ACC112 (cell line): ENCODE measurements around the gene KCNIP4.

ENCODE experiments used
- H2AFZ ChIP-seq: fragments of 200-600 bp; sonication (generic); one replicate; pipeline ENCODE4 v1.6.0; 2017; ENCODE audit warnings: antibody characterized with exemption, low read length; ENCODE audit not compliant: unreplicated experiment
- H3K27ac ChIP-seq: fragments of 200-600 bp; sonication (generic); 2 replicates; pipeline ENCODE4 v1.5.1; 2014; ENCODE audit warnings: low read depth, mild to moderate bottlenecking, antibody characterized with exemption, low read length, moderate library complexity
- H3K27me3 ChIP-seq: fragments of 200-600 bp; sonication (generic); 2 replicates; pipeline ENCODE4 v1.6.1; 2014; ENCODE audit warnings: mild to moderate bottlenecking, antibody characterized with exemption, low read length, moderate library complexity, mixed read lengths; ENCODE audit not compliant: insufficient read depth
- H3K36me3 ChIP-seq: fragments of 200-600 bp; sonication (generic); 2 replicates; pipeline ENCODE4 v1.6.1; 2016; ENCODE audit warnings: mild to moderate bottlenecking, antibody characterized with exemption, low read length, moderate library complexity, mixed read lengths; ENCODE audit not compliant: insufficient read depth
- H3K4me1 ChIP-seq: fragments of 200-600 bp; sonication (generic); one replicate; pipeline ENCODE4 v1.6.1; 2016; ENCODE audit warnings: low read length, mixed read lengths; ENCODE audit not compliant: insufficient read depth, unreplicated experiment, control insufficient read depth
- H3K4me3 ChIP-seq: fragments of 200-600 bp; sonication (generic); 2 replicates; pipeline ENCODE4 v1.5.1; 2014; ENCODE audit warnings: mild to moderate bottlenecking, low read depth, low read length
- H3K79me2 ChIP-seq: fragments of 200-600 bp; sonication (generic); one replicate; pipeline ENCODE4 v1.6.0; 2016; ENCODE audit warnings: low read length; ENCODE audit not compliant: control insufficient read depth, unreplicated experiment, insufficient read depth

Gene KCNIP4

GRCh38 chr4:20944961-20945360, 1003.6 kb downstream of the KCNIP4 start:
- Histone ChIP-seq H2AFZ (no peak overlapping the region), H3K4me3 (no peak overlapping the region), H3K4me1 (no peaks in the 10 kb centered on the region), H3K27me3 (no peaks in the 10 kb centered on the region), H3K27ac (no peak overlapping the region), H3K36me3 (no peaks in the 10 kb centered on the region), H3K79me2 (no peaks in the 10 kb centered on the region)

- Histone ChIP-seq H3K4me3 (no peak overlapping the region), H2AFZ (no peak overlapping the region), H3K27ac (no peak overlapping the region), H3K36me3 (no peaks in the 10 kb centered on the region), H3K27me3 (no peaks in the 10 kb centered on the region), H3K79me2 (no peaks in the 10 kb centered on the region), H3K4me1 (no peaks in the 10 kb centered on the region)
Measured at GRCh38 chr4:20944451-20944850, 1004.1 kb downstream of the KCNIP4 start.

- Histone ChIP-seq H3K79me2 (no peaks in the 10 kb centered on the region), H3K27me3 (no peaks in the 10 kb centered on the region), H3K4me3 (no peak overlapping the region), H3K4me1 (no peaks in the 10 kb centered on the region), H3K36me3 (no peaks in the 10 kb centered on the region), H3K27ac (no peak overlapping the region), H2AFZ (no peak overlapping the region)
Measured at GRCh38 chr4:20938204-20938603, 1010.4 kb downstream of the KCNIP4 start.

- Histone ChIP-seq H3K4me3 (no peak overlapping the region), H3K27me3 (no peaks in the 10 kb centered on the region), H3K79me2 (no peaks in the 10 kb centered on the region), H2AFZ (no peak overlapping the region), H3K4me1 (no peaks in the 10 kb centered on the region), H3K36me3 (no peaks in the 10 kb centered on the region), H3K27ac (no peak overlapping the region)
Measured at GRCh38 chr4:20926529-20926928, 1022.0 kb downstream of the KCNIP4 start.

GRCh38 chr4:20925176-20925575, 1023.4 kb downstream of the KCNIP4 start:
- Histone ChIP-seq H3K27me3 (no peaks in the 10 kb centered on the region), H3K27ac (no peak overlapping the region), H2AFZ (no peak overlapping the region), H3K4me3 (no peak overlapping the region), H3K79me2 (no peaks in the 10 kb centered on the region), H3K4me1 (no peaks in the 10 kb centered on the region), H3K36me3 (no peaks in the 10 kb centered on the region)

GRCh38 chr4:20922962-20923361, 1025.6 kb downstream of the KCNIP4 start:
- Histone ChIP-seq H2AFZ (no peak overlapping the region), H3K27ac (no peak overlapping the region), H3K79me2 (no peaks in the 10 kb centered on the region), H3K36me3 (no peaks in the 10 kb centered on the region), H3K4me1 (no peaks in the 10 kb centered on the region), H3K4me3 (no peak overlapping the region), H3K27me3 (no peaks in the 10 kb centered on the region)

GRCh38 chr4:20916106-20916505, 1032.5 kb downstream of the KCNIP4 start:
- no peak overlapping the region for H3K4me3 ChIP-seq
- no peaks in the 10 kb centered on the region for H3K4me1 ChIP-seq
- no peaks in the 10 kb centered on the region for H3K79me2 ChIP-seq
- H3K27me3 ChIP-seq = no peaks in the 10 kb centered on the region
- H2AFZ ChIP-seq = no peak overlapping the region
- no peak overlapping the region for H3K27ac ChIP-seq
- H3K36me3 ChIP-seq = no peaks in the 10 kb centered on the region

GRCh38 chr4:20904966-20905365, 1043.6 kb downstream of the KCNIP4 start:
- H3K4me1 ChIP-seq = no peaks in the 10 kb centered on the region
- H3K79me2 ChIP-seq = no peaks in the 10 kb centered on the region
- H3K27me3 ChIP-seq = 0 out of 2 replicates have a peak, but pooled peaks cover 4% of the 10 kb centered on the region
- H2AFZ ChIP-seq = no peak overlapping the region
- no peak overlapping the region for H3K27ac ChIP-seq
- H3K4me3 ChIP-seq = no peak overlapping the region
- H3K36me3 ChIP-seq = no peaks in the 10 kb centered on the region

- Histone ChIP-seq H2AFZ (no peak overlapping the region), H3K36me3 (no peaks in the 10 kb centered on the region), H3K27ac (no peak overlapping the region), H3K4me1 (no peaks in the 10 kb centered on the region), H3K27me3 (no peaks in the 10 kb centered on the region), H3K4me3 (no peak overlapping the region), H3K79me2 (no peaks in the 10 kb centered on the region)
Measured at GRCh38 chr4:20901851-20902250, 1046.7 kb downstream of the KCNIP4 start.

- no peaks in the 10 kb centered on the region for H3K36me3 ChIP-seq
- H3K27me3 ChIP-seq = no peaks in the 10 kb centered on the region
- H2AFZ ChIP-seq = no peak overlapping the region
- H3K4me1 ChIP-seq = no peaks in the 10 kb centered on the region
- H3K27ac ChIP-seq = no peak overlapping the region
- H3K79me2 ChIP-seq = no peaks in the 10 kb centered on the region
- H3K4me3 ChIP-seq = no peak overlapping the region
Measured at GRCh38 chr4:20899591-20899990, 1049.0 kb downstream of the KCNIP4 start.

GRCh38 chr4:20895988-20896387, 1052.6 kb downstream of the KCNIP4 start:
- no peak overlapping the region for H2AFZ ChIP-seq
- no peak overlapping the region for H3K27ac ChIP-seq
- H3K4me1 ChIP-seq = no peaks in the 10 kb centered on the region
- no peaks in the 10 kb centered on the region for H3K79me2 ChIP-seq
- H3K36me3 ChIP-seq = no peaks in the 10 kb centered on the region
- no peak overlapping the region for H3K4me3 ChIP-seq
- no peaks in the 10 kb centered on the region for H3K27me3 ChIP-seq
